HG03280 (cell line): ENCODE results near the gene AIG1.
"Not testable (repeated sequence)": the region's sequence is repeated elsewhere in the genome, so short reads cannot be mapped to it uniquely, and the experiment has no call there.

Experiments
- ATAC-seq: cut with Tn5 transposase; IDR thresholded peaks from one replicate; pipeline ENCODE4 v1.9.1; 2021; ENCODE audit warnings: mild to moderate bottlenecking, moderate library complexity; ENCODE audit not compliant: unreplicated experiment

Gene AIG1

DNA sequence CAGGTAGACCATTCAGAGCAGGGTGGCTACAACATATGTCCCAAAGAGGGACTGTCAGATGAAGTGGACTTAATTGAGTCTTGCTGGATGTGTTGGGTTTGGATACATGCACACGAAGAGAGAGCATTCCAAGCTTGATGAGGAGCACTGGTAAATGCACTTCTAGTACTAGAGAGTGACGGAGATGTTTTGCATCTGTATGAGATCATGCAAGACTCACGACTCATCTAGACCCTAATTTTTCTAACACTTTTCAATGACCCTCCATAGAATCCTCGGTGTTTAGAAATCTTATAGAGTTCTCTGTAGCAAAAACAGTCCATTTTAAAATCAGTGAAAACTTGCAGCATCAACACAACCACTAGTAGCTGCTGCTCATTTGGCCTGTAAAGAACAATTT is 4.8 kb upstream of the AIG1 start:
- ATAC-seq = no peak

DNA sequence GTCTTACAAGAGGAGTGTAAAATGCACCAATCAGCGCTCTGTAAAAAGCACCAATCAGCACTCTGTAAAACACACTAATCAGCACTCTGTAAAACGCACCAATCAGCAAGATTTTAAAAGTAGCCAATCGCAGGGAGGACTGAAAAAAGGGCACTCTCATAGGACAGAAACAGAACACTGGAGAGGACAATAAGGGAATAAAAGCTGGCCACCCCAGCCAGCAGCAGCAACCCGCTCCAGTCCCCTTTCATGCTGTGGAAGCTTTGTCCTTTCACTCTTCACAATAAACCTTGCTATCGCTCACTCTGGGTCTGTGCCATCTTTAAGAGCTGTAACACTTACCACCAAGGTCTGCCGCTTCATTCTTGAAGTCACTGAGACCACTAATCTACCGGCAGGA is 1.7 kb upstream of the AIG1 start:
- no peak for ATAC-seq

- ATAC-seq = no peak
These were observed 881 bp upstream of the AIG1 start for GRCh38 chr6:143059663-143060353.

DNA sequence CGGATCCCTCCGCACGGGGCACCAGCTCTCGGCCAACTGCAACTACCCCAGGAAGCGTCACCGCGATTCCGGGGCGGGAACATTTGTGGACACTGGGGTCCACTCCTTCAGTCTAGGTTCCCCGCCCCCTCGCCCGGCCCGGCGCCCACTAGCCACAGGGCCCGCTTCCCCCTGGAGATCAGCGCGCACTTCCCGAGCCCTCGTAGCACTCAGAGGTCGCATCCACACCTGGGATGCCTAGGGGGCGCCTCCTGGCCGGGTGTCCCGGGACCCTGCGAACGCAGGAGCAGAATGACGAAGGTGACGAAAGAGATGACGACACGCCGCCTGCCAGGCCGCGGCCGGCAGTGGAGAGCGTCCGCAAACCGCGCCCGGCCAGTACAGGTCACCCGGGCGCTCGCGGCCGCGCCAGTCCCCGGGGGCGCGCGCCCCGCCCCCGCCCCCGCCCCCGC is 309 bp upstream of the AIG1 start:
- peak; percentile 73 for ATAC-seq

DNA sequence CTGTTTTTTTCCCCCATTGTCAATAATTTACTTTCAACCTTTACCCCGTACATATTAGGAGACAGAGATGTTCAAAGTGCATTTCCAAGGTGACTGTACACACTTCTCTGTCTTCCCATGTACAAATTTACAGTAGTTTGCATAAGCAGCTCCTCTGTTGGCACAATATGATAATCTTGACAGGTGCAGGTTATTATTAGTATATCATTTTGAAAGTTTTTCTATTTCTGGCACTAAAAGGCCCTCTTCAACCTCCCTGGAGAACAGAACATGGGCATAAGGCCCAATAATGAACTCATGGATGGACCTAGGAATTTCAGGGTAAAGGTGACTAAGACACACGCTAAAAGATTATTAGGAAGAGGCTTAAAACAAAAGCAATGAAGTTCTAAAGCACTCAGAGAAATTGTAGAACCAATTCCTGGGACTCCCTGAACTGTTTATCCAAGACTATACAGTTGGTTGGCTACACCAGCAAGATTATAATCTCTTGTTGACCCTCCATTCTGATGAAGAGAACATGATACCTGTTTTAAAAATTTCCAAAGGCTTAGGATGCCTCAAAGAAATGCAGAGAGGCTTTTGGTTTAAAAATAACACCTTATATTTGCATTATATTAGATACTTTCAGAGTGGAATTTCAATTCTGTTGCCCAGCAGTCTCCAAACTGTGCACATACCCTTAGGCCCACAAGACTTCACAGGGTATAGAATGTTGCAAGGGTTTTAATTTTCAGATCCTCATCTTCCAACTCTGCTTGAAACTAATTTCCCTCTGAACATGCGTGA is 1.1 kb downstream of the AIG1 start:
- ATAC-seq = no peak

DNA sequence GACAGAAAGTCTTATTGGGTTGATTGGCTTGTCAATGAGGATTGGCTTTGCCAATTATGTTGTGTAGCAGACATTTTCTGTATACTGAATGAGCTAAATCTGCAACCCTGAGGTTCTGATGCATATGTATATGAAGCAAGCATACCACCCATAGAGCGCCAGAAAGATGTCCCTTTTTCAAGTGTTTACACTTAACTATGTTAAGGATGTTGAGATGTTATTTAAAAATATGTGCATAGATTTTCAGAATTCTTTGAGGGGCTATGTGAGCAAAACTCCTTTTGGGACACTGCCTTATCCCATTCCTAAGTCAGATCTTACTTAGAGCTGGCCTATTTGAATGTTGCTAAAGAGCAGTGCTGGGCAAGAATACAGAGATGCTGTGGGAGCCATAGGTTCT is 1.9 kb downstream of the AIG1 start:
- ATAC-seq = no peak

DNA sequence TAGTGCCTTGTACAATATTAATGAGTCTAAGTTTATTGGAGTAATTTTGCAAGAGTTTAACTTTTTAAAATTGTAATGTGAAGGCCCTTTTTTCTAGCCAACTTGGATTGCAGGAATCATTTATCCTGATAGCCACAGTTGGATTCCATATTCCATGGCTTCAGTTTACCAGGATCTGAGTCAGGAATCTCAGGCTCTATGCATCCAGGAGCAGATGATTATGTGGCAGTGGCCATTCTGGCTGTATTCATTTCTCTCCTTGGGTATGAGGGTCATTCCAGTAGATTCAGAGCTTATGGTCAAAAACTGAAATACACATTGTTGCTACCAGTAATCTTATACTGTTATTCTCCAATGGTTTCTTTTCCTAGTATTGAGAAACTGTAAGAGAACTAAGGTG is 2.9 kb downstream of the AIG1 start:
- ATAC-seq = no peak

- no peak for ATAC-seq
These were observed 3.6 kb downstream of the AIG1 start for GRCh38 chr6:143064271-143064670.

DNA sequence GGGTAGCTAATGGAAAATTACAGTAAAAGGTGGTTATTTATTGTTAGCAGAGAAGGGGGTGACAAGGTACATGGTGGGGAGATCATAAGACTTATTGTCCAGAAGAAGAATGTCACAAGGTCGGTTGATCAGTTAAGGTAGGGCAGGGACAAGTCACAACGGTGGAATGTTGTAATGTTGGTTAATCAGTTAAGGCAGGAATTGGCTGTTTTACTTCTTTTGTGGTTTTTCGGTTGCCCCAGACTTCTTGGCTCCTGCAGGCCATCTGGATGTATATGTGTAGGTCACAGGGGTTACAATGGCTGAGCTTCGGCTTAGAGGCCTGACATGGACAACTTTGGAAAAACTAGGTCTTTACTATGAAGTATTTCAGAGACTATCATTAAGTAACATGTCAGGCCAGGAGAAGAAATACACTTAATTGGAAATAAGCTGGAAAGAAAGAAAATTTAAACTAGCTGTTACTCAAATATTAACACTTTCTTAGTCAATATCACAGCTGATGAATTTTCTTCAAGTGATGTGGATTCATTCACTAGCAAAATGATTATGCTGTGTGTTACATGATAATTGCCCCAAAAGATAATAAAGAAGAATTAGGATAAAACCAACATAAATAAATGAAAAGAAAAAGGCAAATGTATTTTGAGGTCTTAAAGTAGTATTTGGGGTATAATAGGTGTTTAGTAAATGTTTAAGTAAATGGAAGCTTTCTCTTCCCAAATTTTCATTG is 4.4 kb downstream of the AIG1 start:
- no peak for ATAC-seq

- ATAC-seq = no peak
These were observed 7.3 kb downstream of the AIG1 start for GRCh38 chr6:143068001-143068400.

GRCh38 chr6:143074101-143074500 is 13.4 kb downstream of the AIG1 start:
- ATAC-seq = no peak

- no peak for ATAC-seq
These were observed 14.1 kb downstream of the AIG1 start for GRCh38 chr6:143074670-143075318.

DNA sequence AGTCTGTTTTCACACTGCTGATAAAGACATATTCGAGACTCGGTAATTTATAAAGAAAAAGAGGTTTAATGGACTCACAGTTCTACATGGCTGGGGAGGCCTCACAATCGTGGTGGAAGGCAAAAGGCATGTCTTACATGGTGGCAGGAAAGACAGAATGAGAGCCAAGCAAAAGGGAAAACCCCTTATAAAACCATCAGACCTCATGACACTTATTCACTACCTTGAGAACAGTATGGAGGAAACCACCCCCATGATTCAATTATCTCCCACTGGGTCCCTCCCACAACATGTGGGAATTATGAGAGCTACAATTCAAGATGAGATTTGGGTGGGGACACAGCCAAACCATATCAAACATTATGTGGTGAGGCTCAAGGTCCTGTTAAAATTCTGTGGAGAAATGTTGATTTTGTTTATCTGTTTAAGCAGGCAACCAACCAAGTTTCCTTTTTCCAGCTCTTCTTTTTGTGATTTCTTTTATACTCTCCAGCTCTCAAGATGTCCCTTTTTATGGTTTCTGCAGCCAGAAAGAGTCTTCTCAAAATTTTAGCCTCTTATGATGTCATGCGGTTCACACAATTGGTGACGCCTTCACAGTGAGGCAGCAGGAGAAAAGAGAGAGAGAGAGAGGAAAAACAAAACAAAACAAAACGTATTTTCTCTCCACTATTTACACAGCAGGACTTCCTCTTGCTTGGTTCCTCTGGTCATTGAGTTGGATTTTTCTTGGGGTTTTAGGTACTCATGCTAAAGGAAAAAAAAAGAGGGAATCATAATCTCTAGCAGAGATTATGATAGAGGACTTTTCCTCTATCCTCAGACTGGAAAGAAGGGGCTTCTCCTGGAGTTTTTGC is 18.0 kb downstream of the AIG1 start:
- no peak for ATAC-seq

DNA sequence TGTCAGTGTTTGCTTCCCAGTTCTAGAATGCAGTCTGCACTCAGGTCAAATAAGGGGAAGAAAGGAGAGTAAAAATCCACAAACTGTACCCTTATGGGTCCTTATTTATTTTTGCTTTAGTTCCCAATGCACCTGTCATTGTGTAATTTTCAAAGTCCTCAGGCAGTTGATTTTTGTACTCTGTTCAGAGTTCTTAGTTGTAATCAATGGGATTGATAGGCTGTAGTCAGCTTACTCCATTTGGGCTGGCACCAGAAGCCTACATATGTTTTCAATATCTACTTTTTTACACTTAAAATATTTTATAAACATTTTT is 18.6 kb downstream of the AIG1 start:
- no peak for ATAC-seq

GRCh38 chr6:143082274-143082673 is 21.6 kb downstream of the AIG1 start:
- not testable (repeated sequence) for ATAC-seq

DNA sequence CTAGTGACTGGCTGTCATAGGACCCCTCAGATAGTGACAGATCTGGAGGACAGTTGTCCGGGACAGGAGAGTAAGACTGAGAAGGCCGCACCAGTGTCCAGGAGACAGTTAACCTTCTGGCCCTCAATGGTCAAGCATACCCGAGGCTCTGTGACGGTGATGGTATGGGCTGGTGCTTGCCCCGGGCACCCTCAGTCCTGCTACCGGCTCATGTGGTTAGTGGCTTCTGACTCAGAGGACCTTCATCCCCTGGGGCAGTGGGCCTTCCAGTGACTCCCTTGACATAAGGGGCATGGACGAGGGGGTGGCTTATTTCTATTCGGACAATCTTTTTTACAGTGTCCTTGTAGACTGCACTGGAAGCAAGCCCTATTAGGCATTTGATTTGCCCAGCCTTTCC is 23.3 kb downstream of the AIG1 start:
- not testable (repeated sequence) for ATAC-seq

GRCh38 chr6:143087335-143087734 is 26.6 kb downstream of the AIG1 start:
- ATAC-seq = not testable (repeated sequence)

DNA sequence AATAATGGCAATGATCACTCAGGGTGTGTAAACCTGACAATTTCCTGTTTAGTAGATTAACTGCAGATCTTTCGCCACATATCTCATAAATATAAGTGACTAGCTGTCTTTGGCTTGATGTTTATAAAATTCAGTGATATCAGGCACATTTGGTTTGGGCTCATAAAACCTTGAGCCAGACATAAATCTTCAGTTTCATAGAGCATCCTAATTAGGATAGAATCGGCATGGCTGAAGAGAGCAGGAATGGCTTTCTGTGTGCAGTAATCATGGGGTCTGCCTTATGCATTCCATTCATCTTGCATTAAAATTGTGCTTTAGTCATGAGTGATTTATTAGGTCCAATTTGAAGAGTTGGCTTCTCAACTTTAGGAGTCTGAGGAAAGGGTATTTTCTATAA is 27.2 kb downstream of the AIG1 start:
- no peak for ATAC-seq

DNA sequence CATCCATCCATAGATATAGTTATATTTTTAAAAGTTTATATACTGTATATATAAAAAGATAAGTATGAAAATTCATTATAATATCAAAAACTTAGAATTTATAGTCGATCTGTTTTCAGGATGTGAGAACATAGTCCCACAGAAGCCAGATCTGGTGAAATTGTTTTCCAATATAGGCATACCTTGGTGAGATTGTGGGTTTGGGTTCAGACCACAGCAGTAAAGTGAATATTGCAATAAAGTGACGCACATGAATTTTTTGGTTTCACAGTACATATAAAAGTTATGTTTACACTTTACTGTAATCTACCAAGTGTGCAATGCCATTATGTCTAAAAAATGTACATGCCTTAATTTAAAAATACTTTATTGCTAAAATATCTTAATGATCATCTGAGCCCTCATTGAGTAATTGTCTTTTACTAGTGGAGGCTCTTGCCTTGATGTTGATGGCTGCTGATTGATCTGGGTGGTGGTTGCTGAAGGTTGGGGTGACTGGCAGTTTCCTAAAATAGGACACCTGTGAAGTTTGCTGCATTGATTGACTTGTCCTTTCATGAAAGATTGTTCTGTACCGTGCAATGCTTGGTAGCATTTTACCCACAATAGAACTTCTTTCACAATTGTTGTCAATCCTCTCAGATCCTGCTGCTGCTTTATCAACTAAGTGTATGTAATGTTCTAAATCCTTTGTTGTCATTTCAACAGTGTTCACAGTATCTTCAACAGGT is 29.8 kb downstream of the AIG1 start:
- ATAC-seq = no peak

GRCh38 chr6:143092768-143093167 is 32.1 kb downstream of the AIG1 start:
- no peak for ATAC-seq
